ENCODE data around the gene MRGPRF.

The MRGPRF gene, protein sequence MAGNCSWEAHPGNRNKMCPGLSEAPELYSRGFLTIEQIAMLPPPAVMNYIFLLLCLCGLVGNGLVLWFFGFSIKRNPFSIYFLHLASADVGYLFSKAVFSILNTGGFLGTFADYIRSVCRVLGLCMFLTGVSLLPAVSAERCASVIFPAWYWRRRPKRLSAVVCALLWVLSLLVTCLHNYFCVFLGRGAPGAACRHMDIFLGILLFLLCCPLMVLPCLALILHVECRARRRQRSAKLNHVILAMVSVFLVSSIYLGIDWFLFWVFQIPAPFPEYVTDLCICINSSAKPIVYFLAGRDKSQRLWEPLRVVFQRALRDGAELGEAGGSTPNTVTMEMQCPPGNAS

DNA sequence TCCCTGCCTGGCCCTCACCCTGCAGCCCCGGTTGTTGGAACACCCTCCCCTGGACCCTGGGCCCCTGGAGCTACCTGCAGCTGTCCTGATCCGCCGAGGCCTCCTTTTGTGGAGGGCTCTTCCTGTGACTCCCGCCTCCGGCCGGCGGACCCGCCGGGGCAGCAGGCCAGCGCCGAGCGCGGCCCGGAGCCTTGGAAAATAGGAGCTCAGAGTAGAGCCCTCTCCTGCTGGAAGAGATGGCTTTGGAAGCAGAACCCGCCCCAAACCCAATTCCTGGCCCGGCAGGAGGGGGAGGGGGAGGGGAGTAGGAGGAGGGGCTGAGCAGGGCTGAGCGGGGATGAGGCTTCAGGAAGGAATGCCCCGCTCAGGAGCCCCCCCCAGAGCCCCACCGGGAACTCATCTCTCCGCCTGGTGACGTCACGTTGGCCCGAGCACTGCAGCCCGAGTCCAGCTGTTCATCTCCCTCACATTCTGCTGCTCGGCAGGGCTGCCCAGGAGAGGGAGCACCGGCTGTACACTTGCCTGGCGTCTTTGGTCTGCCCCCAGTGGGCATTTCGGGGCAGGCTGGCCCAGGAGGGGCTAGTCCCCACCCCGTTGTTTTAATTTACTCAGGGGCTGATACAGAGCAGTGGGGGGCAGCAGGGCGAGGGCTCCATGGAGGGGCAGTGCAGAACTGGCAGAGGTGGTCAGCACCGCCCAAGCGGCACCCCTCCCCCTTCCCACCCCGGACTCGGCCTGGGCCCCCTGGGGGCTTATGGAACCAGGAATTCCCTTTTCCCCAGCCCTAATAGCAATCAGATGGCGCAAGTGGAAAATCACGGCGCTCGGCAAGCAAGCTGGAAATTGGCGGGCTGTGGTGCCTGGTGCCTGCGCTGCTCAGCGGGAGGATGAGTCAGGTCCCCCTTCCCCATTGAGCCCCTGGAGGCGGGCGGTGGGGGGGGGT, at the start of gene MRGPRF:
TSS of gene MRGPRF (minus strand) at position 238 of the 943 bp plus-strand sequence. CDS start 3,345 bp downstream, outside the sequence.
- peaks cover 7% of the 10 kb centered on the region for H3K4me1 Mint-ChIP-seq

DNA sequence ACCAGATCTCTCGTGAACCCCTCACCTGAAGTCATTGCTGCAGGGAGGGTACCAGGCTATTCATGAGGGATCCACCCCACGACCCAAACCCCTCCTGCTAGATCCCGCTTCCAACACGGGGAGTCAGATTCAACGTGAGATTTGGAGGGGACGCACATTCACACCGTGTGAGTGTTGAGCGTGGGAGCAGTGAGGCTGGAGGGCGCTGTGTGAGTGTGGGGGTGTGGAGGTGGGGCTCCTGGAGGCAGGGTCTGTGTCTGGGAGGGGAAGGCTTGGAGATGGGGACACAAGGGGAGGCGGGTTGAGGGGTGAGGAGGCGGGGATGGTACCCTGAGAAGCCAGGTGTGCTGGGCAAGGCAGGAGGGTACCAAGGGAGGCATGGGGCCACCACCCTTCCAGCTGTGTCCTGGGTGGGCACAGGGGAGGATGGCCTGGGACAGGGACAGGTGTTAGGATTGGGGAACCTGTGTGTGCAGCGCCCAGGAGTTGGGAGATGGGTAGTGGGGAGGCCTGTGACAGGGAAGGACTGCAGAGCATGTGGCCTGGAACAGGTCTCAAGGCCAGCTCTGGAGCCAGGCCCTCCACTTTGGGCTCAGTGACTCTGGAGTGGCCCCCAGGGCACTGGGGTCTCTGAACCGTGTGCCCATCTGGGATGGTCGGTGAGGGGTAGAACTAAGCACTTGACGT, 49.3 kb upstream of the MRGPRF start:
- Mint-ChIP-seq H3K4me1 (peaks cover 26% of the 10 kb centered on the region), H3K4me3 (no peak overlapping the region), H3K27me3 (no peaks in the 10 kb centered on the region), H3K36me3 (peaks cover 58% of the 10 kb centered on the region), H3K9me3 (no peaks in the 10 kb centered on the region), H3K27ac (peak overlapping the region; percentile 9)
- peak; percentile 9 for ATAC-seq

More for the DNA sequence above, at the start of gene MRGPRF:
- peaks cover 9% of the 10 kb centered on the region for H3K9me3 Mint-ChIP-seq
- peaks cover 68% of the 10 kb centered on the region for H3K27me3 Mint-ChIP-seq
- ATAC-seq = no peak
- H3K4me3 Mint-ChIP-seq = no peak within 1 kb of the TSS
- H3K36me3 Mint-ChIP-seq = no peaks in the 10 kb centered on the region
- H3K27ac Mint-ChIP-seq = no peak within 1 kb of the TSS

DNA sequence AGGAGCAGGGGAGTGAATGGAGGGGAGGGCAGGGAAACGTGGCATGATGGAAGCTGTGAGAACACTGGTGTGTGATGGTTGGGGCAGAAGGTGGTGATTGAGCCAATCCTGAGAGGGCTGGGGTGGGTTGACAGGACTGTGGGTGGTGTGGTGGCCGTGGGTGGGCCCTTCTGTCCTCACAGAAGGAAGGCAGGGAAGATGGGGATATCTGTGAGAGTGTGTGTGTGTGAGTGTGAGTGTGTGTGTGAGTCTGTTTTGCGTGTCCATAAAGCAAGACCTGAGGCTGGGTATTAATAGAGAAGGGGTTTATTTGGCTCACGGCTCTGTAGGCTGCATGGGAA, 48.6 kb upstream of the MRGPRF start:
- ATAC-seq = no peak
- Mint-ChIP-seq H3K4me3 (no peak overlapping the region), H3K27me3 (no peaks in the 10 kb centered on the region), H3K27ac (peak overlapping the region; percentile 9), H3K4me1 (peaks cover 31% of the 10 kb centered on the region), H3K9me3 (no peaks in the 10 kb centered on the region), H3K36me3 (peaks cover 60% of the 10 kb centered on the region)

DNA sequence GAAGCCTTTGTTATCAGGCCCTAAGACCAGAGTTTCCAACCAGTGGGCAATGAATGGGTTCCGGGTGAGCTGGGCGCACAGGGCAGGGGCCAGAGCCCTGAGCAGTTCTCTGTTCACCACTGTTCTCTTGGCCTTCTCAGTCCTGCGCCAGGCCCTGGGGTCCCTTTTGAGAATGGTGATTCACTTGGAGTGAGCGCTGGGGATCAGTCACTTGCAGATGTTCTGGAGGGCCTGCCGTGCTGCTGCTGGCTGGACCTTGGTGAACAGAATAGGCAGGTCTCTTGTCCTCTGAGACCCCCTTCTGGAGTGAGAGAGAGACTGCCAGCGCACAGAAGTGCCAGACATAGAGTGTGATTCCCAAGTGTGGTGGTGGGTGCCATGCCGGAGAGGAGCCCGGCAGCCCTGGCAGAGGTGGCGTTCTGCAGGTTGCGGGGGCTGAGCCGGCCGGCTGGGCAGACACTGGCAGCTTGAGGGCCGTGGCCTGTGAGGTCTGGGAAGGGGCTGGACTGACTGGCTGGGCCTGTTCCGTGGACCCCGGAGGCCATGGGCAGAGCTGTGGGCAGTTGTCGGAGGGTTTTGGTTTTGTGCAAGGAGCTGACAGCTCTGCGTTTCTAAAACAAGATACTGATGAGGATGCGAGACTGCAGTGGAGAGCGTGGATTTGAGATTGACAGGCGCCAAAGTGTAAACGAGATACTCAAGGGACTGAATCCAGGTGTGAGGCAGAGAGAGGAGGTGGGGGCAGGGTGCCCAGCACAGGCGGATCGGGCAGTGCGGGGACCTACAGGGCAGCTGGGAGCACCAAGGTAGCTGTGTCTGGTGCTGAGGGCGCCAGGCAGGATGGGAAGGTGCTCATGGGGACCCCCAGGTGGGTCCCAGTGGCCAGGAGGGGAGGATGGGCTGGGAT, 48.0 kb upstream of the MRGPRF start:
- no peaks in the 10 kb centered on the region for H3K27me3 Mint-ChIP-seq
- H3K36me3 Mint-ChIP-seq = peaks cover 60% of the 10 kb centered on the region
- ATAC-seq = no peak
- peak overlapping the region; percentile 9 for H3K27ac Mint-ChIP-seq
- no peaks in the 10 kb centered on the region for H3K9me3 Mint-ChIP-seq
- peaks cover 33% of the 10 kb centered on the region for H3K4me1 Mint-ChIP-seq
- no peak overlapping the region for H3K4me3 Mint-ChIP-seq

DNA sequence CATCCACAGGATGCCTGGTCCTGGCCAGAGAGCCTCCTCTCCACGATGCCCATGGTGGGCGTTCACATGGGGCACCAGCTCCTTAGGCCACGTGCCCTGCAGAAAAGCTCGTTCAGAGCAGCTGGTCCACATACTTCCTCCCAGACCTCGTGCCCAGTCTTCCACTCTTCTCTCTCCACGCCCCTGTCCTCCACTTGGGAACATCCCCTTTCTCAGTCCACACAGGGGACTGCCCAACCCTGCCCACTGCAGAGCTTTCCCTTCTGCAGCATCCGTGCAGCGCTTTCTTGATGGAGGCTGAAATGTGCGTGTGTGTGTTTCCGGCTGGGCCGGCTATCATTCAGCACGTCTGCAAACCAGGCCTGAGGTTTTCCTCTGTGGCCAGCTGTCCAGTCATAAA, 46.9 kb upstream of the MRGPRF start:
- ATAC-seq = no peak
- Mint-ChIP-seq H3K27ac (peak overlapping the region; percentile 9), H3K36me3 (peaks cover 69% of the 10 kb centered on the region), H3K4me1 (peaks cover 44% of the 10 kb centered on the region), H3K4me3 (no peak overlapping the region), H3K27me3 (no peaks in the 10 kb centered on the region), H3K9me3 (no peaks in the 10 kb centered on the region)

DNA sequence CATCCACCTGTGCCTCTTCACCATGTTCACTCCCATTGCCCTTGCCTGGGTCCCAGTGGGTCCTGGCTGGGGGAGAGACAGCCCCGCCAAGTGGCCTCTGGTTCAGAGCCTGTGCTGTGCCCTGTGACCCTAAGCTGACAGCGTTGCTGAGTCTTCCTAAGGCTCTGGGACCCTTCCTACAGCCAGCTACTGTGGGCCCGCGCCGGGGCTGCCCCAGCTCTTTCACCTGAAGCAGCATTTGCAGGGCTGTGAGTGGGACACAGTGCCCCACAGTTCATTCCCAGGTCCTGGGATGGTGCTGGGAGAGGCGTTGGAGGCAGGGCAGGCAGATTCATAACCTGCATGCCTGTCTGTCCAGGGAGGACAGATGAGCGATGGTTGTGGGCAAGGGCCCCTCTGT, 46.4 kb upstream of the MRGPRF start:
- no peak for ATAC-seq
- no peaks in the 10 kb centered on the region for H3K9me3 Mint-ChIP-seq
- H3K36me3 Mint-ChIP-seq = peaks cover 70% of the 10 kb centered on the region
- no peak overlapping the region for H3K27ac Mint-ChIP-seq
- no peaks in the 10 kb centered on the region for H3K27me3 Mint-ChIP-seq
- H3K4me3 Mint-ChIP-seq = no peak overlapping the region
- H3K4me1 Mint-ChIP-seq = peaks cover 47% of the 10 kb centered on the region

DNA sequence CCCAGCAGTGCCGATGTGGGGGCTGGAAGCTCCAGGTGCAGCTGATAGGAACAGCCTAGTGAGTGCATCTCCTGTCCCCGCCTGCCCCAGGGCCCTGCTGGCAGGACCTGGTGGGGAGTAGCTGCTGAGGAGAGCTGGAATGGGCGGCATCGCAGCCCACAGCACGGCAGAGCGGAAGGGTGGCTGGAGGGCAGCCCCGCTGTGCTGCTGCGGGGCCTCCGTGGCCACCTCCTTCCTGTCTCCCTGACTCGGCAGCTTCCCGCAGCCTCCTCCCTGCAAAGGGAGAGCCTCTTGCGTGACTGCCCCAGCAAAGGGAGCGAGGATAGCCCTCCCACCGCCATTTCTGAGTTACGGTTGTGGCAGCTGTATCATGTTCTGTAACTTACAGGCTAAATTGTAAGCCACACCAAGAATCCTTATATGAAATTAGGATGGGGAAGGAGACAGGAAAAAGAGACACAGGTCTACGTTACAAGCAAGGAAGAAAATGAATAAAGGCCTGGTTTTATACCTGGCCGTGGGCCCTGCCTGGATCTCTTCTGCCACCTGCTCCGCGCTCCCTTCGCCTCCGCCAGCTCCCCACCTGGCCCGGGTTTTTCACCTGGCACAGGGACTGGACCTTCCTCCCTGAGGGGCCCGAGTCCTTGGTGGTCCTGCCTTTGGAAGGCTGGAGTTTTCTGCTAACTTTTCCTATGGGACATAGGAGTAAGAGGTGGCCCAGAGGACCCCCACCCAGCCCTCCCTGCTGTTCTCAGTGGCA, 45.6 kb upstream of the MRGPRF start:
- Mint-ChIP-seq H3K9me3 (no peaks in the 10 kb centered on the region), H3K27me3 (no peaks in the 10 kb centered on the region), H3K36me3 (peaks cover 78% of the 10 kb centered on the region), H3K4me1 (peaks cover 54% of the 10 kb centered on the region), H3K27ac (no peak overlapping the region), H3K4me3 (no peak overlapping the region)
- no peak for ATAC-seq

DNA sequence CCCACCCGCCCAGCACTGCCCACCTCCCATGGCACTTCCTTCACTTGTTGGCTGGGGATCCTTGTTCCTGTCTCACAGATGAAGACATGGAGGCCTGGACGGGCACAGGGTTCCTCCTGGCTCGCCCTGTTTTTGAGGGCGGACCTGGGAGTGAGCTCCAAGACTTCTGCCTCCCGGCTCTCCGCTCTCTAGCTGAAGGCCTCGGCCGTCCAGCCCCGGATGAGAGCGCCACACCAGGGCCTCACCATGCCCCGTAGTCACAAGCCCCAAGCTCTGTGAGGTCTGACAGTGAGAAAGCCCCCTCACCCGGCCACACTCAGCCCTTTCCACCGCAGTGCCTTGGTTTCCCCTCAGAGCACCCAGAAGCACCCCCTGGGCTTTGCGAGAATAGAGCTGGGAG, 44.8 kb upstream of the MRGPRF start:
- Mint-ChIP-seq H3K4me3 (no peak overlapping the region), H3K27me3 (no peaks in the 10 kb centered on the region), H3K9me3 (no peaks in the 10 kb centered on the region), H3K4me1 (peaks cover 63% of the 10 kb centered on the region), H3K36me3 (peaks cover 73% of the 10 kb centered on the region), H3K27ac (peak overlapping the region; percentile 92)
- ATAC-seq = no peak

DNA sequence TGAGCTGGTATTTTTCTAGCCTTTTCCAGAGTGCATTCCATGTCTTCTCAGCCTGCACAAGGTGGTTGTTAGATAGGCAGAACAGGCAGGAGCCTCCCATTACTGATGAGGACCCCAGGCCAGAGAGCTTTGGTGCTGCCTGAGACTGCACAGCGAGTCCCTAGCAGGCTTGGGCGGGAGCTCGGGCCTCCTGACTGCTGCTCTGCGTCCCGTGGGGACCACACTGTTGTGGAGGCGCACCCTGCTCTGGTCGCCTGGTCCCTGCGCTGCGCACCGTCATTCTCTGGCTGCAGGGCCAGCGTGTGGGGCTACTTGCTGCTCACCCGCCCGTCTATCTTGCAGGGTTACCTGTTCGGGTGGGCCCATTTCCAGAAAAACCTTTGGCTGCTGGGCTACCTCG, 44.2 kb upstream of the MRGPRF start:
- H3K9me3 Mint-ChIP-seq = no peaks in the 10 kb centered on the region
- peaks cover 67% of the 10 kb centered on the region for H3K36me3 Mint-ChIP-seq
- H3K4me1 Mint-ChIP-seq = peaks cover 69% of the 10 kb centered on the region
- H3K27ac Mint-ChIP-seq = peak overlapping the region; percentile 92
- no peak for ATAC-seq
- no peak overlapping the region for H3K4me3 Mint-ChIP-seq
- no peaks in the 10 kb centered on the region for H3K27me3 Mint-ChIP-seq

DNA sequence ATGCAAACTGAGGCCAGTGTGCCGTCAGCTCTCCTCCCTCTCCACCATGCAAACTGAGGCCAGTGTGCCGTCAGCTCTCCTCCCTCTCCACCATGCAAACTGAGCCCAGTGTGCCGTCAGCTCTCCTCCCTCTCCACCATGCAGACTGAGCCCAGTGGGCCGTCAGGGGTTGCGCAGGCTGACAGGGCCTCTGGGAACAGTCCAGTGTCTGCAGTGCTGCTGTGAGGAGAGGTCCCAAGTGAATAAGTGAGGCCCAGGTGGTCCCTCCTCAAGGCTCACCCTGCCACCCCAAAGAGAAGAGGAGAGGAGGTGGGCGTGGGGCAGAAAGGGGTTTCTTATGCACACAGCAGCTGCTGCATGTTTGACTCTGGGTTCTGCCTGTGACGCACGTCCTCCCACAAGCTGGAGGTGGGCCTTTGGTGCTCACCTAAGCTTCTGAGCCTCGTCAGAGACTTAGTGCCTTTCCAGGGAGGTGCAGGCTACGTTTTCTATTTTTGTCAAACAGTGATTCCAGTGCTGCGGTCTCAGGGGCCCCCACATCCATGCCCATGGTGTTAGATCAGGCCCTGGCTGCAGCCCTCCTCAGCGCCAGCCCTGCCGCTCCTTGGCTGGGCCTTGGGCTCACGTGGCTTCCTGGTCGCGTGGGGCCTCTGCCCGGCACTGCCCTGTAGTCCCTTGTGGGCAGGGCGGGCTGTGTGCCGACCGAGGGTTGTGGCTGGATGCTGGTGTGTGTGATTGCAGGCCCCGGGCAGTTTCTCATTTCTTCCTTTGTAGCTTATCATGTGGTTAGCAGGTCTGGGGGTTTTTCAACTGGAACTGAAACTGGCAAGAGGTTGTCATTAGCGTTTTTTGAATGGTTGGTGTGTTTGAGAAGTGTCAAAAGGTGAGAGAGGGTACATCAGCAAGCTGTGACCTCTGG, 42.8 kb upstream of the MRGPRF start:
- peak; percentile 95 for ATAC-seq
- peaks cover 54% of the 10 kb centered on the region for H3K36me3 Mint-ChIP-seq
- H3K4me1 Mint-ChIP-seq = peaks cover 70% of the 10 kb centered on the region
- no peaks in the 10 kb centered on the region for H3K9me3 Mint-ChIP-seq
- peak overlapping the region; percentile 57 for H3K4me3 Mint-ChIP-seq
- H3K27ac Mint-ChIP-seq = peak overlapping the region; percentile 92
- H3K27me3 Mint-ChIP-seq = no peaks in the 10 kb centered on the region

DNA sequence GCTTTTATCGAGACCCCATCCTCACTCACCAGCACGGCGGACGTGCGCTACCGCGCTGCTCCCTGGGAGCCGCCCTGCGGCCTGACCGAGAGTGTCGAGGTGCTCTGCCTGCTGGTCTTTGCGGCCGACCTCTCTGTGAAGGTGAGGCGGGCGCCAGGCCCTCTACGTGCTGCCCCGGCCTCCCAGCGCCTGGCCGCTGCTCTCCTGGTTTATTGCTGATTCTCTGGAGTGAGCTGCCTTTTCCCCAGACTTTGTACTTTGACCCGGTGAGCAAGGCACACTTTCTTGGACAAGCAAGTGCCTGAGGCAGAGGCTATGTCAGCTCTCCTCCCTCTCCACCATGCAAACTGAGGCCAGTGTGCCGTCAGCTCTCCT, 42.2 kb upstream of the MRGPRF start:
- no peak overlapping the region for H3K4me3 Mint-ChIP-seq
- H3K9me3 Mint-ChIP-seq = no peaks in the 10 kb centered on the region
- peak overlapping the region; percentile 92 for H3K27ac Mint-ChIP-seq
- peaks cover 47% of the 10 kb centered on the region for H3K36me3 Mint-ChIP-seq
- no peaks in the 10 kb centered on the region for H3K27me3 Mint-ChIP-seq
- peaks cover 71% of the 10 kb centered on the region for H3K4me1 Mint-ChIP-seq
- ATAC-seq = no peak

DNA sequence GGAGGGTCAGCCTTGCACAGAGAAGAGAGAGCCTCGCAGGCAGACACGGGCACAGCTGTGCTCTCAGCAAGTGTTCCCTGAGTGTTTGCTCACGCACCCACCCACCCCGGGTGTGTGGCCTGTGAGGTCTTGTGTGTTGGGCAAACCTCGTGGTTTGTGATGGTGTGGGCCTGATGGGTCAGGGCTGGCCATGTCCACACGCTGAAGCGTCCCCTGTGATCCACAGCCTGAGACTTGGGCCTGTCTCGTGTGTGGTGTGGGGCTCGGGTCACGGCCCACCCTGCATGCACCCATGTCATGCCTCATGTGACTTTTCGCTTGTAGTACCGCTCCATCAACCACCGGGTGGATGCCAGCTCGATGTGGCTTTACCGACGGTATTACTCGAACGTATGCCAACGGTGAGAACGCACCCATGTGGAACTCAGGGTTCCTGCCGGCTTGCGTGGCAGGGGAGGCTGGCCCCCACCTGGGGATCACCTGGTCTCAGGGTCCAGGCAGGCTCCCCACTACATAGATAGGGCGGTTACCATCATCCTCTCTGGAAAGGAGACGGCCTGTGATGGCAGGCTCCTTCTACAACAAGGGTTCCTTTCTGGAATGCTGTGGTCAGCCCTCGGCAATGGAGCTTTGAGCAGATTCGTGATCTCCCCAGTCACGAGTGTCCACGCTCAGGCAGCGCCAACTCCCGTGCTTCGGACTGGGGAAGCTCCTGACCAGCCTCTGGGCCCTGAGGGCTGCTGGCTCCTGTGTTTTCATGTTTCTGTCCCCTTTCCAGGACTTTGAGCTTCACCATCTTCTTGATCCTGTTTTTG, 41.6 kb upstream of the MRGPRF start:
- Mint-ChIP-seq H3K36me3 (peaks cover 46% of the 10 kb centered on the region), H3K4me1 (peaks cover 75% of the 10 kb centered on the region)

More for the DNA sequence above, 41.6 kb upstream of the MRGPRF start:
- Mint-ChIP-seq H3K27ac (peak overlapping the region; percentile 92), H3K9me3 (no peaks in the 10 kb centered on the region), H3K4me3 (no peak overlapping the region), H3K27me3 (no peaks in the 10 kb centered on the region)
- no peak for ATAC-seq
